ENCODE results near the gene RFTN1. TPM values are rescaled to one million over a fixed set of nuclear protein-coding genes. Genes with fewer than 3 reads are reported as not detected.

RFTN1 gene
- polyA plus RNA-seq, 1 donor from 2014 or later = 43.1 TPM

GRCh38 chr3:16538507-16538906 lies 25.0 kb upstream of the RFTN1 start:
- Mint-ChIP-seq H3K4me3 (no peak overlapping the region), H3K4me1 (no peaks in the 10 kb centered on the region), H3K36me3 (no peaks in the 10 kb centered on the region), H3K9me3 (no peaks in the 10 kb centered on the region), H3K27ac (no peak overlapping the region), H3K27me3 (peaks cover 20% of the 10 kb centered on the region)

- Mint-ChIP-seq H3K27ac (no peak overlapping the region), H3K36me3 (no peaks in the 10 kb centered on the region), H3K4me3 (no peak overlapping the region), H3K4me1 (no peaks in the 10 kb centered on the region), H3K9me3 (no peaks in the 10 kb centered on the region), H3K27me3 (peaks cover 20% of the 10 kb centered on the region)
These were observed 23.5 kb upstream of the RFTN1 start for GRCh38 chr3:16536996-16537395.

GRCh38 chr3:16536344-16536663 lies 22.8 kb upstream of the RFTN1 start:
- H3K9me3 Mint-ChIP-seq = no peaks in the 10 kb centered on the region
- H3K36me3 Mint-ChIP-seq = peaks cover 1% of the 10 kb centered on the region
- peaks cover 22% of the 10 kb centered on the region for H3K27me3 Mint-ChIP-seq
- peaks cover 0 to 2% (median 0%) of the 10 kb centered on the region in 3 donors for H3K4me1 Mint-ChIP-seq
- no peak overlapping the region for H3K27ac Mint-ChIP-seq
- no peak overlapping the region for H3K4me3 Mint-ChIP-seq

- Mint-ChIP-seq H3K27ac (no peak overlapping the region), H3K4me1 (peaks cover 0 to 3% (median 0%) of the 10 kb centered on the region in 3 donors), H3K9me3 (no peaks in the 10 kb centered on the region), H3K4me3 (no peak overlapping the region), H3K36me3 (peaks cover 1% of the 10 kb centered on the region), H3K27me3 (peaks cover 19% of the 10 kb centered on the region)
These were observed 21.3 kb upstream of the RFTN1 start for GRCh38 chr3:16534640-16535262.

GRCh38 chr3:16533928-16534574 lies 20.6 kb upstream of the RFTN1 start:
- no peak overlapping the region for H3K4me3 Mint-ChIP-seq
- peaks cover 1% of the 10 kb centered on the region for H3K36me3 Mint-ChIP-seq
- H3K27me3 Mint-ChIP-seq = peaks cover 16% of the 10 kb centered on the region
- H3K4me1 Mint-ChIP-seq = peaks cover 0 to 5% (median 0%) of the 10 kb centered on the region in 3 donors
- no peak overlapping the region for H3K27ac Mint-ChIP-seq
- no peaks in the 10 kb centered on the region for H3K9me3 Mint-ChIP-seq

- Mint-ChIP-seq H3K4me3 (no peak overlapping the region), H3K36me3 (peaks cover 5% of the 10 kb centered on the region), H3K27me3 (peaks cover 4% of the 10 kb centered on the region), H3K27ac (no peak overlapping the region), H3K4me1 (peaks cover 0 to 9% (median 0%) of the 10 kb centered on the region in 3 donors), H3K9me3 (no peaks in the 10 kb centered on the region)
These were observed 15.8 kb upstream of the RFTN1 start for GRCh38 chr3:16529264-16529663.

- Mint-ChIP-seq H3K27me3 (peaks cover 4% of the 10 kb centered on the region), H3K9me3 (no peaks in the 10 kb centered on the region), H3K36me3 (peaks cover 5% of the 10 kb centered on the region), H3K4me3 (no peak overlapping the region), H3K27ac (no peak overlapping the region), H3K4me1 (peaks cover 0 to 9% (median 0%) of the 10 kb centered on the region in 3 donors)
These were observed 15.1 kb upstream of the RFTN1 start for GRCh38 chr3:16528581-16528993.

GRCh38 chr3:16528106-16528505 lies 14.6 kb upstream of the RFTN1 start:
- H3K9me3 Mint-ChIP-seq = no peaks in the 10 kb centered on the region
- H3K4me3 Mint-ChIP-seq = no peak overlapping the region
- peaks cover 4% of the 10 kb centered on the region for H3K27me3 Mint-ChIP-seq
- H3K4me1 Mint-ChIP-seq = peaks cover 0 to 9% (median 0%) of the 10 kb centered on the region in 3 donors
- no peak overlapping the region for H3K27ac Mint-ChIP-seq
- H3K36me3 Mint-ChIP-seq = peaks cover 5% of the 10 kb centered on the region

- H3K36me3 Mint-ChIP-seq = peaks cover 6% of the 10 kb centered on the region
- no peaks in the 10 kb centered on the region for H3K27me3 Mint-ChIP-seq
- no peak overlapping the region for H3K4me3 Mint-ChIP-seq
- peaks cover 0 to 8% (median 0%) of the 10 kb centered on the region in 3 donors for H3K9me3 Mint-ChIP-seq
- peaks cover 18 to 28% (median 22%) of the 10 kb centered on the region in 3 donors for H3K4me1 Mint-ChIP-seq
- no peak overlapping the region for H3K27ac Mint-ChIP-seq
These were observed 10.7 kb upstream of the RFTN1 start for GRCh38 chr3:16524196-16524595.

GRCh38 chr3:16523778-16524177 lies 10.3 kb upstream of the RFTN1 start:
- no peak overlapping the region for H3K27ac Mint-ChIP-seq
- H3K36me3 Mint-ChIP-seq = peaks cover 6% of the 10 kb centered on the region
- no peak overlapping the region for H3K4me3 Mint-ChIP-seq
- peaks cover 0 to 8% (median 0%) of the 10 kb centered on the region in 3 donors for H3K9me3 Mint-ChIP-seq
- peaks cover 22 to 30% (median 26%) of the 10 kb centered on the region in 3 donors for H3K4me1 Mint-ChIP-seq
- H3K27me3 Mint-ChIP-seq = no peaks in the 10 kb centered on the region

- H3K9me3 Mint-ChIP-seq = peaks cover 0 to 8% (median 0%) of the 10 kb centered on the region in 3 donors
- H3K36me3 Mint-ChIP-seq = peaks cover 6% of the 10 kb centered on the region
- no peak overlapping the region for H3K4me3 Mint-ChIP-seq
- H3K27ac Mint-ChIP-seq = peak overlapping the region in 2 of 3 donors; percentile 5 to 49
- H3K27me3 Mint-ChIP-seq = no peaks in the 10 kb centered on the region
- H3K4me1 Mint-ChIP-seq = peaks cover 24 to 33% (median 29%) of the 10 kb centered on the region in 3 donors
These were observed 9.3 kb upstream of the RFTN1 start for GRCh38 chr3:16522834-16523233.

- H3K27me3 Mint-ChIP-seq = no peaks in the 10 kb centered on the region
- H3K4me1 Mint-ChIP-seq = peaks cover 30 to 41% (median 36%) of the 10 kb centered on the region in 3 donors
- peaks cover 0 to 8% (median 0%) of the 10 kb centered on the region in 3 donors for H3K9me3 Mint-ChIP-seq
- H3K4me3 Mint-ChIP-seq = peak overlapping the region in 2 of 4 donors; percentile 66 to 71
- H3K36me3 Mint-ChIP-seq = peaks cover 2% of the 10 kb centered on the region
- no peak overlapping the region for H3K27ac Mint-ChIP-seq
These were observed 7.7 kb upstream of the RFTN1 start for GRCh38 chr3:16520970-16521881.

- H3K9me3 Mint-ChIP-seq = peaks cover 0 to 8% (median 0%) of the 10 kb centered on the region in 3 donors
- H3K4me3 Mint-ChIP-seq = peak overlapping the region in 2 of 4 donors; percentile 68 to 83
- peaks cover 36 to 47% (median 44%) of the 10 kb centered on the region in 3 donors for H3K4me1 Mint-ChIP-seq
These were observed 6.9 kb upstream of the RFTN1 start for GRCh38 chr3:16520241-16520969.

GRCh38 chr3:16516695-16517481 lies 3.4 kb upstream of the RFTN1 start:
- Mint-ChIP-seq H3K27ac (peak overlapping the region; percentile 77 to 94 (median 92)), H3K27me3 (no peaks in the 10 kb centered on the region), H3K9me3 (no peaks in the 10 kb centered on the region), H3K4me1 (peaks cover 53 to 59% (median 57%) of the 10 kb centered on the region in 3 donors), H3K4me3 (peak overlapping the region in 3 of 4 donors; percentile 61 to 90 (median 83)), H3K36me3 (no peaks in the 10 kb centered on the region)

More at GRCh38 chr3:16520241-16520969, 6.9 kb upstream of the RFTN1 start:
- peaks cover 2% of the 10 kb centered on the region for H3K36me3 Mint-ChIP-seq
- no peak overlapping the region for H3K27ac Mint-ChIP-seq
- H3K27me3 Mint-ChIP-seq = no peaks in the 10 kb centered on the region
